Ovary (tissue), 9 donors: ENCODE measurements around the gene ARF1. TPM values are rescaled to one million over a fixed set of nuclear protein-coding genes. Genes with fewer than 3 reads are reported as not detected.

ENCODE experiments used
- DNase-seq, 5 donors: peaks; one replicate each; pipeline ENCODE4 v3.0.0-alpha.2; 2019 to 2020
- H3K27ac ChIP-seq, 2 donors: fragments of 200-600 bp; one replicate each; pipeline versions ENCODE4 v1.5.1 to v1.8.0; 2019 to 2022
- H3K27me3 ChIP-seq: fragments of 200-600 bp; one replicate; pipeline ENCODE4 v1.8.0; 2022
- H3K36me3 ChIP-seq: fragments of 200-600 bp; sonication (generic); one replicate; pipeline ENCODE4 v1.5.1; 2019
- H3K4me1 ChIP-seq: one replicate; pipeline ENCODE4 v1.8.1; 2013; ENCODE audit warnings: mild to moderate bottlenecking, moderate library complexity; ENCODE audit not compliant: insufficient read depth
- H3K4me3 ChIP-seq: fragments of 200-600 bp; sonication (generic); one replicate; pipeline ENCODE4 v1.5.1; 2017
- H3K9me3 ChIP-seq, 2 donors: fragments of 200-600 bp in 1 of 2; sonication (generic) in 1 of 2; one replicate each; pipeline versions ENCODE4 v1.5.1 to v1.8.1; 2013 to 2019; ENCODE audit warnings: mild to moderate bottlenecking in 1 of 2, moderate library complexity in 1 of 2
- EP300 ChIP-seq: sonication (generic); formaldehyde crosslinking; IDR thresholded peaks from one replicate; pipeline ENCODE4 v1.6.1; 2017; ENCODE audit warnings: antibody characterized with exemption
- POLR2A ChIP-seq: fragments of 450-650 bp; IDR thresholded peaks from one replicate; pipeline ENCODE4 v1.6.1; 2017; ENCODE audit warnings: antibody characterized with exemption, mild to moderate bottlenecking, moderate library complexity
- WGBS, 3 donors: extraction: QIAGEN DNeasy Blood & Tissue Kit in 1 of 3; methylation state at CpG; one replicate each; pipeline versions ENCODE4 v1.1.5 to v1.1.7; 2013 to 2017; 5-methylcytosine and 5-hydroxymethylcytosine counted together
- intact Hi-C, 4 donors: fragments of 100-400 bp; cut with DNase I; formaldehyde crosslinking; loops; one replicate each; pipeline versions ENCODE4 v1.11.0 to v1.15.1; 2022 to 2023
- polyA plus RNA-seq, 2 donors: library from polyadenylated mRNA; stranded (reverse); fragments of 200-250 nt in 1 of 2; fragments of 350-450 nt in 1 of 2; fragmentation: Illumina TruSeq in 1 of 2; extraction: RNeasy Lipid Tissue Mini Kit (QIAGEN cat#74804) in 1 of 2; gene quantifications; one replicate each; pipeline ENCODE4 v1.2.3, GENCODE V29; 2013 to 2014
- total RNA-seq, 7 donors: library from RNA; depleted of rRNA in 2 of 7; stranded (reverse); fragments of >200 nt in 2 of 7; fragmentation: NEBNext Ultra II Directional in 3 of 7; extraction: Animal tissue kit (Norgen Biotek cat#: 25700) in 3 of 7; gene quantifications; one replicate each; pipeline versions ENCODE4 v1.1.0 to v1.2.4, GENCODE V29; 2016 to 2023
- TF ChIP-seq, protein P1 (sequence below), 3 donors: fragments of 450-650 bp in 2 of 3; fragments of 200-600 bp in 1 of 3; IDR thresholded peaks; one replicate each; pipeline versions ENCODE4 v1.5.1 to v1.8.0; 2016 to 2022; ENCODE audit warnings: antibody characterized with exemption in 3 of 3, mild to moderate bottlenecking in 1 of 3
- donor health status: DM: no; HTN: no; CAD: no; lungs with moderate emphysema.
- donor health status: DM: no; HTN: no; CAD: no.
- donor health status: Bipolar disorder and iron deficiency.
- donor health status: DM: yes; HTN: yes; CAD: no.
- donor health status: DM: no; HTN: no; CAD: no.
- donor health status: DM: yes; HTN: yes; CAD: no.

The ARF1 gene
- total and polyA plus RNA-seq, 9 donors: 179 to 345 (median 285) TPM

DNA sequence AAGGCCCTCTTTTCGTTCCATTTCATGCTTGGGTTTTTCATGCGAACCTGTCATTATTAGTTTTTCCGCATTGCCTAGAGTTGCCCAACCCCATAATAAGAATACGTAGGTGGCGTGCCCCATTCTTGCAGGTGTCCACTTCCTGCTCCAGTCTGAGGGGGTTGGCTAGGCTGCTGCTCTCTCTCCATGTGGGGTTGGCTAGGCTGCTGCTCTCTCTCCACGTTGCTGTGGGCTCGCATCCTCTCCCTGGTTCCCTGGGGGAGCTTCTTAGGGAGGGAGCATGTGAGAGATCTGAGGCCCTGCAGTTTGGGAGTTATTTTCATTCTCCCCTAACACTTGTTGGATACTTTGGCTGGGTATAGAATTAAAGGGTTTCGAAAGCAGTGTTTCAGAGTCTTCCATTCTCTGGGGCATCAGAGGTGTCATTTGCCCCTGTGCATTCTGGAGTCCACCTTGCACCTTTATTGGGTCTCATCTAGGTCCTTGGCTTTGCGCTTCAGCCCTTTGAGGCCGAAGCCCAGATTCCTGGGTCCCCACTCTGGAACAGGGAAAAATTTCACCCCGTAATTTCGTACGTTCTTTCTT is 12.0 kb downstream of the ARF1 start:
- no peak overlapping the region for H3K27ac ChIP-seq
- H3K4me1 ChIP-seq: peaks cover 13% of the 10 kb centered on the region
- no peaks in the 10 kb centered on the region for H3K27me3 ChIP-seq
- H3K36me3 ChIP-seq: no peaks in the 10 kb centered on the region
- 90 to 96% (median 92%) methylated on average over 13 of the region's 13 CpGs for WGBS, 3 donors
- H3K9me3 ChIP-seq: no peaks in the 10 kb centered on the region
- H3K4me3 ChIP-seq: no peak overlapping the region
- peak in 2 of 5 donors; percentile 4 to 8 for DNase-seq
- intact Hi-C loops: no loop called here
- TF ChIP-seq, protein P1, sequence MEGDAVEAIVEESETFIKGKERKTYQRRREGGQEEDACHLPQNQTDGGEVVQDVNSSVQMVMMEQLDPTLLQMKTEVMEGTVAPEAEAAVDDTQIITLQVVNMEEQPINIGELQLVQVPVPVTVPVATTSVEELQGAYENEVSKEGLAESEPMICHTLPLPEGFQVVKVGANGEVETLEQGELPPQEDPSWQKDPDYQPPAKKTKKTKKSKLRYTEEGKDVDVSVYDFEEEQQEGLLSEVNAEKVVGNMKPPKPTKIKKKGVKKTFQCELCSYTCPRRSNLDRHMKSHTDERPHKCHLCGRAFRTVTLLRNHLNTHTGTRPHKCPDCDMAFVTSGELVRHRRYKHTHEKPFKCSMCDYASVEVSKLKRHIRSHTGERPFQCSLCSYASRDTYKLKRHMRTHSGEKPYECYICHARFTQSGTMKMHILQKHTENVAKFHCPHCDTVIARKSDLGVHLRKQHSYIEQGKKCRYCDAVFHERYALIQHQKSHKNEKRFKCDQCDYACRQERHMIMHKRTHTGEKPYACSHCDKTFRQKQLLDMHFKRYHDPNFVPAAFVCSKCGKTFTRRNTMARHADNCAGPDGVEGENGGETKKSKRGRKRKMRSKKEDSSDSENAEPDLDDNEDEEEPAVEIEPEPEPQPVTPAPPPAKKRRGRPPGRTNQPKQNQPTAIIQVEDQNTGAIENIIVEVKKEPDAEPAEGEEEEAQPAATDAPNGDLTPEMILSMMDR (IDR thresholded peaks at IDR 0.05): no peak
- TF ChIP-seq POLR2A: no peak
- no peak for TF ChIP-seq EP300

DNA sequence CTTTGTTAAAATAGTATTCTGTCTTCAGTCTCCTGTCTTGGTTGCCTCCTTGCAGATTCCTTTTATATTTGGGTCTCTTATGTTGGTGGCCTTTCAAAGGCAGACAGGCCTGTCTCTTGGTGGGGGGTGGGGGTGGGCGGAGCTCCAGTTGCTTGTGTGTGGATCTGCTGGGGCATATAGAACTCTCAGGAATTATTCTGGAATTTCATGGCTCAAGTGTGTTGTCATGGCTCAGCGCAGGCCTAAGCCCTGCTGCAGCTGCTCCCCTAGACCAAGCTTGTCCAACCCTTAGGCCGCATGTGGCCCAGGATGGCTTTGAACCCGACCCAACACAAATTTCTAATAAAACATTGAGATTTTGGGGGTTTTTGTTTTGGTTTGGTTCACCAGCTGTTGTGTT is 12.7 kb downstream of the ARF1 start:
- H3K27ac ChIP-seq: no peak overlapping the region
- no peaks in the 10 kb centered on the region for H3K9me3 ChIP-seq
- no peak for DNase-seq
- intact Hi-C loops: no loop called here
- H3K27me3 ChIP-seq: no peaks in the 10 kb centered on the region
- peaks cover 6% of the 10 kb centered on the region for H3K4me1 ChIP-seq
- H3K4me3 ChIP-seq: no peak overlapping the region
- TF ChIP-seq EP300 (no peak), POLR2A (no peak)
- no peaks in the 10 kb centered on the region for H3K36me3 ChIP-seq
- WGBS, 3 donors: 93 to 97% (median 93%) methylated on average over 4 of the region's 4 CpGs

DNA sequence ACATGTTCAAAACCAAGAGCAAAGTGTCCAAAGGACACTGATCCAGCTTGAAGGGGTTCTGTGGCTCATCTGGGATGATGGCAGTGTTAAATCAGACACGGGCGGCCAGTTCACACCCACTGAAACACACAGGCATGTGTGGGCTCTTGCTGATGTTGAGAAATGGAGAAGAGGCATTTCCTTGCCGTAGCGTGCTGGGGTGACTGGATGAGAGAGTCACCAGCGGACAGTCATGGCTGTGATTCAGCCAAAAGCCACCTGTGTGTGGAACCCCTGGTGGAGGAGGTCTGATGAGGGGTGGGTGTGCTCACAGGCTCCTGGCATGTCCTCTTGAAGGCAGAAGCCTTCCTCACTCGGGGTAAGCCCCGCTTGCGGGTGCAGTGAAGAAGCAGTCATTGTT is 13.4 kb downstream of the ARF1 start:
- H3K9me3 ChIP-seq: no peaks in the 10 kb centered on the region
- H3K27ac ChIP-seq: no peak overlapping the region
- no peak overlapping the region for H3K4me3 ChIP-seq
- 88 to 96% (median 91%) methylated on average over 8 of the region's 8 CpGs for WGBS, 3 donors
- intact Hi-C loops: no loop called here
- DNase-seq: peak in 1 of 5 donors; percentile 16
- no peaks in the 10 kb centered on the region for H3K36me3 ChIP-seq
- H3K27me3 ChIP-seq: no peaks in the 10 kb centered on the region
- TF ChIP-seq, protein P1 (IDR thresholded peaks at IDR 0.05): no peak
- TF ChIP-seq POLR2A: no peak
- TF ChIP-seq EP300: no peak
- no peaks in the 10 kb centered on the region for H3K4me1 ChIP-seq

DNA sequence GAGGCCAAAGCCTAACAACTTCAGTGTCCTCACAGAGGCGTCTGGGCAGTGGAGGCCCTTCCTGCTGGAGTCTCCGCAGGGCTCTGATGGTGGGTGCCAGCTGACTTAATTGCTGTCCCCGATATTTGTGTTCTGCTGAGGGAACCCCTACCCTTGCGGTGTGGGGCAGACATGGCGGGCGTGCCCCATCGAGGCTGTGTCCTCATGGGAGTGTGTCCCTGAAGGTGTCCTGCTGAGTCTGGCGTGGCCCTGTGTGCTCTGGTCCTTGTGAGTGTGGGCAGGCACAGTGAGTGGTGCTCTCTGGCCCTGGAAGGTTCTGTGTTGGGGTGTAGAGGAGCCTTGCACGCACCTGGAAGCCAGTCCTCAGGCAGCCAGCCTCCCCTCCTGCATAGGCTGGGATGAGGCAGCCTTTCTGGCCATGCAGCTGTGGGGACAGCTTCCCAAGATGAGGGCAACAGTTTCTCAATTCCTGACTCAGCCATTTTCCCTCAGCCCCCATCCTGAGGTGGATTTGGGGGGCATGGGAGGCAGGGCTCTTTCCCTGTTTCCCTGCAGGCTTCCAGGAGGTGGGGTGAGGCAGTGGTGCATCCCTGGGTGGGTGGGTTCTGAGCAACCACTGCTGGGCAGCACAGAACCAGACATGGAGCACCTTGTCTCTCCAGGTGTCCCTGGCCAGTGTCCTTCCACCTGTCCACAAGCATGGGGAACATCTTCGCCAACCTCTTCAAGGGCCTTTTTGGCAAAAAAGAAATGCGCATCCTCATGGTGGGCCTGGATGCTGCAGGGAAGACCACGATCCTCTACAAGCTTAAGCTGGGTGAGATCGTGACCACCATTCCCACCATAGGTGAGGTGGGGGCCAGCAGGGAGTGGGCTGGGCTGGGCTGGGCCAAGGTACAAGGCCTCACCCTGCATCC is 14.2 kb downstream of the ARF1 start:
- H3K27ac ChIP-seq: no peak overlapping the region
- DNase-seq: peak in 1 of 5 donors; percentile 13
- no peak overlapping the region for H3K4me3 ChIP-seq
- 91 to 94% (median 92%) methylated on average over 12 to 13 of the region's 13 CpGs for WGBS, 3 donors
- intact Hi-C loops: no loop called here
- no peaks in the 10 kb centered on the region for H3K36me3 ChIP-seq
- TF ChIP-seq EP300 (no peak), POLR2A (no peak)
- TF ChIP-seq, protein P1 (IDR thresholded peaks at IDR 0.05): no peak
- no peaks in the 10 kb centered on the region for H3K4me1 ChIP-seq
- no peaks in the 10 kb centered on the region for H3K9me3 ChIP-seq
- H3K27me3 ChIP-seq: no peaks in the 10 kb centered on the region
